H9 (cell line): Measurements from ENCODE around the gene UBE3B. TPM values are rescaled to one million over a fixed set of nuclear protein-coding genes. Genes with fewer than 3 reads are reported as not detected.

Experiments
- DNase-seq: peaks from one replicate; pipeline ENCODE4 v3.0.0-alpha.2; 2017
- H2AFZ ChIP-seq: one replicate; pipeline ENCODE4 v1.6.1; 2013; ENCODE audit warnings: mild to moderate bottlenecking, low read length, control low read depth, moderate library complexity
- H2AK5ac ChIP-seq: 2 replicates; pipeline ENCODE4 v1.6.1; 2013; ENCODE audit warnings: low read length, control low read depth, mixed read lengths; ENCODE audit not compliant: insufficient read length
- H2BK120ac ChIP-seq: one replicate; pipeline ENCODE4 v1.6.1; 2013; ENCODE audit warnings: low read depth, mild to moderate bottlenecking, low read length, control low read depth, inconsistent platforms; ENCODE audit not compliant: poor library complexity, severe bottlenecking
- H2BK12ac ChIP-seq: 2 replicates; pipeline ENCODE4 v1.6.1; 2013; ENCODE audit warnings: low read length, control low read depth, mixed read lengths, low read depth; ENCODE audit not compliant: insufficient read length
- H2BK15ac ChIP-seq: 2 replicates; pipeline ENCODE4 v1.6.1; 2013; ENCODE audit warnings: low read depth, low read length, control low read depth
- H2BK20ac ChIP-seq: one replicate; pipeline ENCODE4 v1.6.1; 2013; ENCODE audit warnings: low read depth, mild to moderate bottlenecking, low read length, control low read depth, inconsistent platforms; ENCODE audit not compliant: poor library complexity, severe bottlenecking
- H2BK5ac ChIP-seq: 2 replicates; pipeline ENCODE4 v1.6.1; 2013; ENCODE audit warnings: low read length, control low read depth, mixed read lengths; ENCODE audit not compliant: insufficient read length
- H3K14ac ChIP-seq: 2 replicates; pipeline ENCODE4 v1.6.1; 2013; ENCODE audit warnings: low read length, control low read depth; ENCODE audit not compliant: insufficient read depth
- H3K18ac ChIP-seq: 2 replicates; pipeline ENCODE4 v1.6.1; 2013; ENCODE audit warnings: low read depth, mild to moderate bottlenecking, mixed read lengths, low read length, control low read depth; ENCODE audit not compliant: insufficient read length
- H3K23ac ChIP-seq: 2 replicates; pipeline ENCODE4 v1.6.1; 2013; ENCODE audit warnings: low read length, control low read depth, mixed read lengths, low read depth; ENCODE audit not compliant: insufficient read length
- H3K23me2 ChIP-seq: 2 replicates; pipeline ENCODE4 v1.6.1; 2013; ENCODE audit warnings: low read depth, mild to moderate bottlenecking, mixed read lengths, low read length, control low read depth; ENCODE audit not compliant: insufficient read length, poor library complexity, severe bottlenecking
- H3K27ac ChIP-seq: 2 replicates; pipeline ENCODE4 v1.5.1; 2013; ENCODE audit warnings: low read length, control low read depth, mixed read lengths, low read depth; ENCODE audit not compliant: insufficient read length
- H3K27me3 ChIP-seq: 2 replicates; pipeline ENCODE4 v1.6.1; 2013; ENCODE audit warnings: low read length, control low read depth, inconsistent platforms; ENCODE audit not compliant: insufficient read depth
- H3K4ac ChIP-seq: 2 replicates; pipeline ENCODE4 v1.6.1; 2013; ENCODE audit warnings: low read depth, mild to moderate bottlenecking, control low read depth, inconsistent platforms, low read length, moderate library complexity
- H3K4me1 ChIP-seq: 2 replicates; pipeline ENCODE4 v1.6.1; 2013; ENCODE audit warnings: low read length, control low read depth, inconsistent platforms; ENCODE audit not compliant: insufficient read depth
- H3K4me2 ChIP-seq: 2 replicates; pipeline ENCODE4 v1.6.1; 2013; ENCODE audit warnings: low read length, control low read depth, mixed read lengths; ENCODE audit not compliant: insufficient read length, insufficient read depth
- H3K56ac ChIP-seq: 2 replicates; pipeline ENCODE4 v1.6.1; 2013; ENCODE audit warnings: low read depth, mild to moderate bottlenecking, mixed read lengths, low read length, control low read depth; ENCODE audit not compliant: insufficient read length
- H3K79me1 ChIP-seq: 2 replicates; pipeline ENCODE4 v1.6.1; 2013; ENCODE audit warnings: low read depth, mild to moderate bottlenecking, moderate library complexity, low read length, control low read depth, inconsistent platforms; ENCODE audit not compliant: insufficient read depth, poor library complexity, severe bottlenecking
- H3K79me2 ChIP-seq: 2 replicates; pipeline ENCODE4 v1.6.1; 2013; ENCODE audit warnings: low read length, control low read depth, inconsistent platforms; ENCODE audit not compliant: insufficient read depth
- H3K9ac ChIP-seq: 2 replicates; pipeline ENCODE4 v1.6.1; 2013; ENCODE audit warnings: low read length, control low read depth, mixed read lengths; ENCODE audit not compliant: insufficient read length; ENCODE audit errors: extremely low read depth
- H3K9me3 ChIP-seq: one replicate; pipeline ENCODE4 v1.6.1; 2013; ENCODE audit warnings: low read depth, low read length, inconsistent platforms; ENCODE audit not compliant: control insufficient read depth
- H3T11ph ChIP-seq: one replicate; pipeline ENCODE4 v1.6.1; 2013; ENCODE audit warnings: mild to moderate bottlenecking, low read length, control low read depth, inconsistent platforms
- H4K20me1 ChIP-seq: one replicate; pipeline ENCODE4 v1.6.1; 2013; ENCODE audit not compliant: control insufficient read depth, insufficient read length, insufficient read depth
- H4K5ac ChIP-seq: 2 replicates; pipeline ENCODE4 v1.6.1; 2013; ENCODE audit warnings: low read depth, mild to moderate bottlenecking, mixed read lengths, low read length, control low read depth; ENCODE audit not compliant: insufficient read length
- H4K8ac ChIP-seq: replicated peaks from 2 replicates; pipeline ENCODE4 v1.6.1; 2013; ENCODE audit warnings: low read length, control low read depth, mixed read lengths, low read depth; ENCODE audit not compliant: insufficient read length
- H4K91ac ChIP-seq: 2 replicates; pipeline ENCODE4 v1.6.1; 2013; ENCODE audit warnings: low read depth, mild to moderate bottlenecking, moderate library complexity, mixed read lengths, low read length, control low read depth; ENCODE audit not compliant: insufficient read length
- H3K27ac Mint-ChIP-seq, 3 experiments: 2 replicates in 2 of 3; 3 replicates in 1 of 3; pipeline ENCODE4 v1.8.0; 2020 to 2021; ENCODE audit warnings: mixed read lengths in 3 of 3, mild to moderate bottlenecking in 1 of 3, moderate library complexity in 1 of 3
- H3K27me3 Mint-ChIP-seq: 2 replicates; pipeline ENCODE4 v1.8.0; 2021; ENCODE audit warnings: low read depth, mild to moderate bottlenecking, moderate library complexity, mixed read lengths
- H3K36me3 Mint-ChIP-seq, 3 experiments: 2 replicates in 2 of 3; 3 replicates in 1 of 3; pipeline ENCODE4 v1.8.0; 2020 to 2021; ENCODE audit warnings: low read depth in 3 of 3, mixed read lengths in 3 of 3; ENCODE audit not compliant: insufficient read depth in 1 of 3
- H3K4me1 Mint-ChIP-seq, 2 experiments: 2 replicates each; pipeline ENCODE4 v1.8.0; 2020; ENCODE audit warnings: mixed read lengths in 2 of 2
- H3K4me3 Mint-ChIP-seq, 2 experiments: 2 replicates in 1 of 2; 3 replicates in 1 of 2; pipeline ENCODE4 v1.8.0; 2020 to 2021; ENCODE audit warnings: mild to moderate bottlenecking in 2 of 2, mixed read lengths in 2 of 2, moderate library complexity in 1 of 2
- H3K9me3 Mint-ChIP-seq, 2 experiments: 2 replicates in 1 of 2; 3 replicates in 1 of 2; pipeline ENCODE4 v1.8.0; 2020; ENCODE audit warnings: mild to moderate bottlenecking in 2 of 2, mixed read lengths in 2 of 2, moderate library complexity in 1 of 2
- WGBS: extraction: QIAGEN DNeasy Blood & Tissue Kit; methylation state at CpG from one replicate; pipeline ENCODE4 v1.1.7; 2013; ENCODE audit warnings: missing lambda C conversion rate, low lambda C conversion rate, mixed read lengths; ENCODE audit not compliant: insufficient read length; ENCODE audit errors: extremely low coverage; 5-methylcytosine and 5-hydroxymethylcytosine counted together
- total RNA-seq: library from RNA; stranded (reverse); gene quantifications from 2 replicates; pipeline ENCODE4 v1.2.1, GENCODE V29; 2021
- TF ChIP-seq, protein P1 (sequence below): fragments of 200-600 bp; sonication (generic); conservative IDR thresholded peaks from 3 replicates; pipeline ENCODE4 v1.8.0; 2021; ENCODE audit warnings: antibody characterized with exemption, mild to moderate bottlenecking

UBE3B gene
- total RNA-seq, 1 experiment from 2014 or later: 24.2 TPM

- Mint-ChIP-seq H3K27me3 (no peaks in the 10 kb centered on the region), H3K27ac (peak overlapping the region in 2 of 3 experiments; percentile 55; a peak in 1 of 7 replicates), H3K9me3 (no peaks in the 10 kb centered on the region; a peak in 2 of 5 replicates), H3K4me3 (no peak overlapping the region), H3K36me3 (peaks cover 15 to 59% (median 31%) of the 10 kb centered on the region in 3 experiments), H3K4me1 (no peaks in the 10 kb centered on the region)
- Histone ChIP-seq H2BK20ac (no peak overlapping the region), H2BK5ac (no peak overlapping the region), H4K20me1 (no peaks in the 10 kb centered on the region), H2BK15ac (no peak overlapping the region), H4K91ac (no peak overlapping the region), H3T11ph (no peak overlapping the region), H3K56ac (no peak overlapping the region), H3K27ac (no peak overlapping the region), H3K4me1 (no peaks in the 10 kb centered on the region), H4K5ac (no peak overlapping the region), H3K27me3 (no peaks in the 10 kb centered on the region), H3K9ac (no peak overlapping the region), H3K4ac (no peak overlapping the region), H3K23me2 (no peaks in the 10 kb centered on the region), H2BK120ac (no peak overlapping the region), H3K79me2 (no peaks in the 10 kb centered on the region), H2BK12ac (no peak overlapping the region), H2AK5ac (no peak overlapping the region), H3K18ac (no peak overlapping the region), H2AFZ (no peak overlapping the region), H3K79me1 (no peaks in the 10 kb centered on the region), H4K8ac (no peak overlapping the region), H3K23ac (no peak overlapping the region), H3K9me3 (no peaks in the 10 kb centered on the region), H3K4me2 (no peak overlapping the region), H3K14ac (no peak overlapping the region)
- no CpG with 5 or more reads among the region's 8 CpGs for WGBS
- DNase-seq: no peak
- TF ChIP-seq, protein P1, sequence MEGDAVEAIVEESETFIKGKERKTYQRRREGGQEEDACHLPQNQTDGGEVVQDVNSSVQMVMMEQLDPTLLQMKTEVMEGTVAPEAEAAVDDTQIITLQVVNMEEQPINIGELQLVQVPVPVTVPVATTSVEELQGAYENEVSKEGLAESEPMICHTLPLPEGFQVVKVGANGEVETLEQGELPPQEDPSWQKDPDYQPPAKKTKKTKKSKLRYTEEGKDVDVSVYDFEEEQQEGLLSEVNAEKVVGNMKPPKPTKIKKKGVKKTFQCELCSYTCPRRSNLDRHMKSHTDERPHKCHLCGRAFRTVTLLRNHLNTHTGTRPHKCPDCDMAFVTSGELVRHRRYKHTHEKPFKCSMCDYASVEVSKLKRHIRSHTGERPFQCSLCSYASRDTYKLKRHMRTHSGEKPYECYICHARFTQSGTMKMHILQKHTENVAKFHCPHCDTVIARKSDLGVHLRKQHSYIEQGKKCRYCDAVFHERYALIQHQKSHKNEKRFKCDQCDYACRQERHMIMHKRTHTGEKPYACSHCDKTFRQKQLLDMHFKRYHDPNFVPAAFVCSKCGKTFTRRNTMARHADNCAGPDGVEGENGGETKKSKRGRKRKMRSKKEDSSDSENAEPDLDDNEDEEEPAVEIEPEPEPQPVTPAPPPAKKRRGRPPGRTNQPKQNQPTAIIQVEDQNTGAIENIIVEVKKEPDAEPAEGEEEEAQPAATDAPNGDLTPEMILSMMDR: no peak
Measured at GRCh38 chr12:109566424-109566823, 89.0 kb downstream of the UBE3B start.
